KMS-11 (cell line): ENCODE measurements around the gene SYK.

Experiments used
- H2AFZ ChIP-seq: fragments of 200-600 bp; sonication (generic); 2 replicates; pipeline ENCODE4 v1.6.1; 2016; ENCODE audit warnings: antibody characterized with exemption, mixed run types, low read depth
- H3K27ac ChIP-seq: fragments of 200-600 bp; sonication (generic); 2 replicates; pipeline ENCODE4 v1.6.1; 2016; ENCODE audit warnings: mild to moderate bottlenecking, mixed run types
- H3K27me3 ChIP-seq: fragments of 200-600 bp; sonication (generic); 2 replicates; pipeline ENCODE4 v1.6.1; 2017; ENCODE audit warnings: mild to moderate bottlenecking, low read depth, mixed run types, moderate library complexity; ENCODE audit not compliant: insufficient read depth
- H3K36me3 ChIP-seq: fragments of 200-600 bp; sonication (generic); 2 replicates; pipeline ENCODE4 v1.6.1; 2017; ENCODE audit warnings: mild to moderate bottlenecking, mixed run types; ENCODE audit not compliant: insufficient read depth
- H3K4me1 ChIP-seq: fragments of 200-600 bp; sonication (generic); 2 replicates; pipeline ENCODE4 v1.6.1; 2016; ENCODE audit warnings: mild to moderate bottlenecking, low read depth, mixed run types; ENCODE audit not compliant: poor library complexity, severe bottlenecking
- H3K4me2 ChIP-seq: fragments of 200-600 bp; sonication (generic); 2 replicates; pipeline ENCODE4 v1.7.0; 2016; ENCODE audit warnings: mild to moderate bottlenecking, mixed run types
- H3K4me3 ChIP-seq: fragments of 200-600 bp; sonication (generic); IDR thresholded peaks from 2 replicates; pipeline ENCODE4 v1.6.1; 2017; ENCODE audit warnings: low read depth, low read length, mixed read lengths; ENCODE audit not compliant: insufficient read depth
- H3K79me2 ChIP-seq: fragments of 200-600 bp; sonication (generic); 2 replicates; pipeline ENCODE4 v1.6.1; 2016; ENCODE audit warnings: low read depth, mixed run types; ENCODE audit not compliant: insufficient read depth
- H3K9ac ChIP-seq: fragments of 200-600 bp; sonication (generic); 2 replicates; pipeline ENCODE4 v1.6.1; 2016; ENCODE audit warnings: mild to moderate bottlenecking, mixed run types
- H4K20me1 ChIP-seq: fragments of 200-600 bp; sonication (generic); 2 replicates; pipeline ENCODE4 v1.6.1; 2016; ENCODE audit warnings: mild to moderate bottlenecking, mixed run types; ENCODE audit not compliant: insufficient read depth
- TF ChIP-seq, protein P1 (sequence below): fragments of 200-600 bp; sonication (generic); conservative IDR thresholded peaks from 2 replicates; pipeline ENCODE4 v1.6.1; 2017; ENCODE audit warnings: low read depth, mild to moderate bottlenecking, antibody characterized with exemption, low read length, moderate library complexity, mixed read lengths

SYK gene

DNA sequence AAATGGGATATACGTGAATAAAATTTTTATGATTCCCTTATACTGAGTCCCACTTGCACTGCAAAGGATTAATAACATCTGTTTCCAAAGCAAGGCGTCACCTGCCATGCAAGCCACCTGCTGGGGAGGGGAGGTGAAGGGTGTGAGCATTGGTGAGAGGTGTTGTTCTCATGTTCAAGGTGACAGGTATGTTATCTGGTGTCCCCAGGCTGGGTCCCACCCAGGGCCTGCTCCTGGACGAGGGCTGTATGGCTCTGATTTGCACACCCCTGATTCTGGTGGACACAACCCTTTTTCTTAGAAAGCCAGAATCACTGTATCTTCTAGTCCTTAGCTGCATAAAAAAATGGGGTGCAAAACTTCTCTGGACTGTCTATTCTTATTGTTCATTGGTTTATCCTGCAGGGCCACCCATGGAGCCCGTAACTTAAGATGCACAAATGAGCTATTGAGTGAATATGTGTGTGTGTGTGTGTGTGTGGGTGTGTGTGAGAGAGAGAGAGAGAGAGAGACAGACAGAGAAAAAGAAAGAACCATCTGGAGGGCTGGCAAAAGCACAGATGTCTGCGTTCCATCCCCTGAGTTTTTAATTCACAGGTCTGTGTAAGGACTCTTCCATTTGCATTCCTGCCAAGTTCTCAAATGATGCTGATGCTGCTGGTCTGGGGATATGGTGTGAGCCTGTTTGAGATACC lies 53.7 kb downstream of the SYK start:
- Histone ChIP-seq H3K36me3 (no peaks in the 10 kb centered on the region), H3K27ac (no peak overlapping the region), H3K4me2 (no peak overlapping the region), H2AFZ (no peak overlapping the region), H4K20me1 (no peaks in the 10 kb centered on the region), H3K27me3 (no peaks in the 10 kb centered on the region), H3K9ac (no peak overlapping the region), H3K4me1 (no peaks in the 10 kb centered on the region), H3K79me2 (no peaks in the 10 kb centered on the region), H3K4me3 (no peak overlapping the region)
- TF ChIP-seq, protein P1, sequence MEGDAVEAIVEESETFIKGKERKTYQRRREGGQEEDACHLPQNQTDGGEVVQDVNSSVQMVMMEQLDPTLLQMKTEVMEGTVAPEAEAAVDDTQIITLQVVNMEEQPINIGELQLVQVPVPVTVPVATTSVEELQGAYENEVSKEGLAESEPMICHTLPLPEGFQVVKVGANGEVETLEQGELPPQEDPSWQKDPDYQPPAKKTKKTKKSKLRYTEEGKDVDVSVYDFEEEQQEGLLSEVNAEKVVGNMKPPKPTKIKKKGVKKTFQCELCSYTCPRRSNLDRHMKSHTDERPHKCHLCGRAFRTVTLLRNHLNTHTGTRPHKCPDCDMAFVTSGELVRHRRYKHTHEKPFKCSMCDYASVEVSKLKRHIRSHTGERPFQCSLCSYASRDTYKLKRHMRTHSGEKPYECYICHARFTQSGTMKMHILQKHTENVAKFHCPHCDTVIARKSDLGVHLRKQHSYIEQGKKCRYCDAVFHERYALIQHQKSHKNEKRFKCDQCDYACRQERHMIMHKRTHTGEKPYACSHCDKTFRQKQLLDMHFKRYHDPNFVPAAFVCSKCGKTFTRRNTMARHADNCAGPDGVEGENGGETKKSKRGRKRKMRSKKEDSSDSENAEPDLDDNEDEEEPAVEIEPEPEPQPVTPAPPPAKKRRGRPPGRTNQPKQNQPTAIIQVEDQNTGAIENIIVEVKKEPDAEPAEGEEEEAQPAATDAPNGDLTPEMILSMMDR: no peak

DNA sequence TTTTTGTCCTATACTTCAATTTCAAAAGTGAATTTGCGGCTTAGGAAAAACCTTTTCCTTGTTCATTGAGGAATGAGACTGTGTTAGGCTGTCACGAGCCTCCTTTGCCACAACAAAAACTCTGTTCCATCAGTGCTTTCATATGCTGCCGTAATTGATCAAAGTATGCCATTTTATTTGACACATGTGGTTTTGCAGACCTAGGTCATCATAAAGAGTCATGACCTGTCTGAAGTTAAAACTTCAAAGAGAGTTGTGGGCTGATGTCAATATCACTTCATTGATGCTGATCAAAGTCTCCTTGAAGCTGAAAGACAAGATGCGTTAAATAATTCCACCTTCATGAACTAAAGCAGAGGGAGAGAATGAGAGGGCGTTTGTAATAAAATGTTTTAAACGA lies 55.5 kb downstream of the SYK start:
- H4K20me1 ChIP-seq: no peaks in the 10 kb centered on the region
- TF ChIP-seq, protein P1: no peak
- H3K36me3 ChIP-seq: no peaks in the 10 kb centered on the region
- H3K4me2 ChIP-seq: no peak overlapping the region
- no peak overlapping the region for H2AFZ ChIP-seq
- no peaks in the 10 kb centered on the region for H3K27me3 ChIP-seq
- H3K4me3 ChIP-seq: no peak overlapping the region
- H3K27ac ChIP-seq: no peak overlapping the region
- no peaks in the 10 kb centered on the region for H3K79me2 ChIP-seq
- H3K9ac ChIP-seq: no peak overlapping the region
- no peaks in the 10 kb centered on the region for H3K4me1 ChIP-seq

DNA sequence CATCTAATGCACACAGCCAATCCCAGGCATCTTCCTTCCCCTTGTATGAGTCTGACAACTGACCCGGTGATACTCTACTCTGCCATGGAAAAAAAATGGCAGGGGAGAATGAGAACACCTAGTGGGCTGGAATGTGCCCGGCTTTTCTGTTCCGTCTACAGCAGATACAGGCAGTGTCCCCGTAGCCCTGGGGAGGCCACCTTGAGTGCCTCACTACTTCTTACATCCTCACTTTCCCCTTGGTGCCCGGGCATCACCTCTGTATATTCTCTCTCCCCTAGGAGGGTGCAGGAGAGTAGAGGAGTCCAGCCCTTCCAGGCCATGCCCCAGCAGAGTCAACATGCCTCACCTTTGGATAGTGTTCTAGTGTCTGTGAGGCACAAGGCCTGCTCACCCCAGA lies 56.2 kb downstream of the SYK start:
- Histone ChIP-seq H3K36me3 (no peaks in the 10 kb centered on the region), H2AFZ (no peak overlapping the region), H3K4me1 (no peaks in the 10 kb centered on the region), H4K20me1 (no peaks in the 10 kb centered on the region), H3K79me2 (no peaks in the 10 kb centered on the region), H3K27ac (no peak overlapping the region), H3K27me3 (no peaks in the 10 kb centered on the region), H3K9ac (no peak overlapping the region), H3K4me2 (no peak overlapping the region), H3K4me3 (no peak overlapping the region)
- TF ChIP-seq, protein P1: no peak

GRCh38 chr9:90858457-90858901 lies 56.9 kb downstream of the SYK start:
- TF ChIP-seq, protein P1: no peak
- Histone ChIP-seq H3K27me3 (no peaks in the 10 kb centered on the region), H3K4me2 (no peak overlapping the region), H3K9ac (no peak overlapping the region), H3K4me1 (no peaks in the 10 kb centered on the region), H4K20me1 (no peaks in the 10 kb centered on the region), H3K36me3 (no peaks in the 10 kb centered on the region), H3K27ac (no peak overlapping the region), H2AFZ (no peak overlapping the region), H3K79me2 (no peaks in the 10 kb centered on the region), H3K4me3 (no peak overlapping the region)
